ENCODE results near the gene FMN1. TPM values are rescaled to one million over a fixed set of nuclear protein-coding genes. Genes with fewer than 3 reads are reported as not detected.

FMN1 gene
- total and polyA plus RNA-seq, 7 experiments from 2014 or later, result 0.02 to 32.2 (median 1.0) TPM; not detected in 1

DNA sequence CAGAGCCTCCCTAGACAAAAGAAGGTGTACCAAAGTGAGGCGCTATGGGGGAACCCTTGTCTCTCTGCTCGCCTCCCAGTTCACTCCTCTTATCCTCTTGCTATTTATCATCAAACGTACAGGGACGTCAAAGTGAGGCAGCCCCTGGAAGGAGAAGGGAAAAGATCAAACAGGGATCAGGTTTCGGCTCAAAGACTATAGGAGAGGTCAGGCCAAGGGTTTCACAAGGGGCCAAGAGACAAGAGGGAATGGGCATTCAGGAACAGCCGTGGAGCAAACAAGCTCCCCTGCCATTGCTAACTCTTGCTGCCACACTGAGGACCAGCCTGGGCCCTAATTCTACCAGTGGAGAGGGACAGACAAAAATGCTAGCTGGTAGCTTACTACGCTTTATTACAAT lies 308.1 kb downstream of the FMN1 start:
- intact Hi-C loops (cut with micrococcal nuclease), result no loop called here
- peaks cover 0 to 34% (median 0%) of the 10 kb centered on the region in 5 donors for H3K36me3 Mint-ChIP-seq
- ATAC-seq (no peak), DNase-seq (no peak)
- Histone ChIP-seq H3K9me3 (ENCODE audit: control insufficient read depth in 2 of 3, low read length in 3 of 3) (no peaks in the 10 kb centered on the region), H3K27me3 (ENCODE audit: control insufficient read depth in 2 of 2, insufficient read depth in 2 of 2, low read length in 2 of 2) (no peaks in the 10 kb centered on the region), H3K4me3 (ENCODE audit: low read length) (no peak overlapping the region), H3K36me3 (ENCODE audit: control insufficient read depth in 2 of 3, insufficient read depth in 3 of 3, low read length in 3 of 3) (no peaks in the 10 kb centered on the region), H3K27ac (ENCODE audit: low read depth, low read length) (no peak overlapping the region), H3K4me1 (ENCODE audit: control insufficient read depth in 2 of 2, insufficient read depth in 2 of 2, low read length in 2 of 2) (no peaks in the 10 kb centered on the region)
- no peak overlapping the region for H3K4me3 Mint-ChIP-seq
- H3K27me3 Mint-ChIP-seq, result no peaks in the 10 kb centered on the region
- H3K4me1 Mint-ChIP-seq, result peaks cover 0 to 2% (median 0%) of the 10 kb centered on the region in 7 donors
- no peak overlapping the region for H3K27ac Mint-ChIP-seq
- CTCF ChIA-PET, result no interaction called here
- POLR2A ChIA-PET, result no interaction called here
- H3K9me3 Mint-ChIP-seq, result peaks cover 0 to 1% (median 0%) of the 10 kb centered on the region in 11 donors

- peaks cover 0 to 1% (median 0%) of the 10 kb centered on the region in 11 donors for H3K9me3 Mint-ChIP-seq
- ChIA-PET POLR2A (no interaction called here), CTCF (no interaction called here)
- H3K27ac Mint-ChIP-seq, result no peak overlapping the region
- H3K9me3 ChIP-seq (ENCODE audit: control insufficient read depth in 2 of 3, low read length in 3 of 3), result no peaks in the 10 kb centered on the region
- DNase-seq (no peak), ATAC-seq (no peak)
- intact Hi-C loops (cut with micrococcal nuclease), result no loop called here
- no peaks in the 10 kb centered on the region for H3K36me3 ChIP-seq (ENCODE audit: control insufficient read depth in 2 of 3, insufficient read depth in 3 of 3, low read length in 3 of 3)
- H3K4me1 ChIP-seq (ENCODE audit: control insufficient read depth in 2 of 2, insufficient read depth in 2 of 2, low read length in 2 of 2), result no peaks in the 10 kb centered on the region
- no peaks in the 10 kb centered on the region for H3K27me3 Mint-ChIP-seq
- H3K27me3 ChIP-seq (ENCODE audit: control insufficient read depth in 2 of 2, insufficient read depth in 2 of 2, low read length in 2 of 2), result no peaks in the 10 kb centered on the region
- H3K4me3 Mint-ChIP-seq, result no peak overlapping the region
- peaks cover 0 to 2% (median 0%) of the 10 kb centered on the region in 7 donors for H3K4me1 Mint-ChIP-seq
- H3K27ac ChIP-seq (ENCODE audit: low read depth, low read length), result no peak overlapping the region
- no peak overlapping the region for H3K4me3 ChIP-seq (ENCODE audit: low read length)
- H3K36me3 Mint-ChIP-seq, result peaks cover 0 to 37% (median 0%) of the 10 kb centered on the region in 5 donors
Measured at GRCh38 chr15:32885713-32886112, 308.8 kb downstream of the FMN1 start.

DNA sequence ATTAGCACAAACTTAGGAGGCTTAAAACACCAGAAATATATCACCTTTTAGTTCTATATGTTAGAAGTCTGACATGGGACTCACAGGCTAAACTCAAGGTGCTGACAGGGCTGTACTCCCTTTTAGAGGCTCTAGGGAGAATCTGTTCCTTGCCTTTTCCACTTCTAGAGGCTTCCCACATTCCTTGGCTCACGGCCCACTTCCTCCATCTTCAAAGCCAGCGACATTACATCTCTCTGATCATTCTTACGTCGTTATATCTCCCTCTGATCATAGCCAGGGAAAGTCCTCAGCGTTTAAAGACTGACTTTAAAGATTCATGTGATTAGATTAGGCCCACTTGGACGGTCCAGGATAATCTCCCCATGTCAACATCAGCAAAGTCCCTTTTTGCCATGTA lies 310.4 kb downstream of the FMN1 start:
- POLR2A ChIA-PET, result no interaction called here

DNA sequence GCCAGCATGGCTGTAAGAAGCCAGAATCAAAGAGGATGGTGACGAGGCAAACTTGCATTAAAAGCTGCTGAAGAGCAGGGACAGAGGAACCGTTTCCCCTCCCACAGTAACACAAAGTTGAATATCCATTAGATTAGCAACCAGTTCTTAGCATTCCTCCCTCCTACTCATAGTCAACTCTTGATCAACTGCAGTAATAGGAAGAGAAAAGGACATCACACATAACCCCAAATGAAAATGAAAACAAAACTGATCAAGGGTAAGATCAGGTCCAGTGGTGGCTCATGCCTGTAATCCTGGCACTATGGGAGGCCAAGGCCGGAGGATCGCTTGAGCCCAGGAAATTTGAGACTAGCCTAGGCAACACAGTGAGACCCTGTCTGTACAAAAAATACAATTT lies 311.6 kb downstream of the FMN1 start:
- no peak overlapping the region for H3K4me3 ChIP-seq (ENCODE audit: low read length)
- intact Hi-C loops (cut with micrococcal nuclease), result no loop called here
- Mint-ChIP-seq H3K27me3 (peaks cover 0 to 11% (median 0%) of the 10 kb centered on the region in 5 donors), H3K36me3 (peaks cover 0 to 42% (median 0%) of the 10 kb centered on the region in 5 donors), H3K4me3 (no peak overlapping the region), H3K9me3 (peaks cover 0 to 3% (median 0%) of the 10 kb centered on the region in 11 donors), H3K4me1 (peaks cover 0 to 5% (median 0%) of the 10 kb centered on the region in 7 donors), H3K27ac (no peak overlapping the region)
- DNase-seq, result no peak
- H3K4me1 ChIP-seq (ENCODE audit: control insufficient read depth in 2 of 2, insufficient read depth in 2 of 2, low read length in 2 of 2), result no peaks in the 10 kb centered on the region
- no peak overlapping the region for H3K27ac ChIP-seq (ENCODE audit: low read depth, low read length)
- no peaks in the 10 kb centered on the region for H3K27me3 ChIP-seq (ENCODE audit: control insufficient read depth in 2 of 2, insufficient read depth in 2 of 2, low read length in 2 of 2)
- H3K36me3 ChIP-seq (ENCODE audit: control insufficient read depth in 2 of 3, insufficient read depth in 3 of 3, low read length in 3 of 3), result no peaks in the 10 kb centered on the region
- H3K9me3 ChIP-seq (ENCODE audit: control insufficient read depth in 2 of 3, low read length in 3 of 3), result no peaks in the 10 kb centered on the region
- ATAC-seq, result no peak
- CTCF ChIA-PET, result no interaction called here
- POLR2A ChIA-PET, result no interaction called here

More for the DNA sequence above, 310.4 kb downstream of the FMN1 start:
- no peak overlapping the region for H3K27ac ChIP-seq (ENCODE audit: low read depth, low read length)
- peaks cover 0 to 1% (median 0%) of the 10 kb centered on the region in 11 donors for H3K9me3 Mint-ChIP-seq
- no peaks in the 10 kb centered on the region for H3K4me1 ChIP-seq (ENCODE audit: control insufficient read depth in 2 of 2, insufficient read depth in 2 of 2, low read length in 2 of 2)
- peaks cover 0 to 5% (median 0%) of the 10 kb centered on the region in 7 donors for H3K4me1 Mint-ChIP-seq
- H3K9me3 ChIP-seq (ENCODE audit: control insufficient read depth in 2 of 3, low read length in 3 of 3), result no peaks in the 10 kb centered on the region
- H3K4me3 Mint-ChIP-seq, result no peak overlapping the region
- peaks cover 0 to 42% (median 0%) of the 10 kb centered on the region in 5 donors for H3K36me3 Mint-ChIP-seq
- H3K27me3 ChIP-seq (ENCODE audit: control insufficient read depth in 2 of 2, insufficient read depth in 2 of 2, low read length in 2 of 2), result no peaks in the 10 kb centered on the region
- H3K4me3 ChIP-seq (ENCODE audit: low read length), result no peak overlapping the region
- H3K27ac Mint-ChIP-seq, result no peak overlapping the region
- H3K27me3 Mint-ChIP-seq, result peaks cover 0 to 7% (median 0%) of the 10 kb centered on the region in 5 donors
- CTCF ChIA-PET, result no interaction called here
- intact Hi-C loops (cut with micrococcal nuclease), result no loop called here
- H3K36me3 ChIP-seq (ENCODE audit: control insufficient read depth in 2 of 3, insufficient read depth in 3 of 3, low read length in 3 of 3), result no peaks in the 10 kb centered on the region
- ATAC-seq (no peak), DNase-seq (no peak)

- Mint-ChIP-seq H3K27me3 (peaks cover 0 to 15% (median 0%) of the 10 kb centered on the region in 5 donors), H3K9me3 (peaks cover 0 to 3% (median 0%) of the 10 kb centered on the region in 11 donors), H3K4me1 (peaks cover 0 to 5% (median 0%) of the 10 kb centered on the region in 7 donors), H3K4me3 (no peak overlapping the region), H3K36me3 (peaks cover 0 to 35% (median 0%) of the 10 kb centered on the region in 5 donors), H3K27ac (no peak overlapping the region)
- Histone ChIP-seq H3K4me1 (ENCODE audit: control insufficient read depth in 2 of 2, insufficient read depth in 2 of 2, low read length in 2 of 2) (no peaks in the 10 kb centered on the region), H3K4me3 (ENCODE audit: low read length) (no peak overlapping the region), H3K27me3 (ENCODE audit: control insufficient read depth in 2 of 2, insufficient read depth in 2 of 2, low read length in 2 of 2) (no peaks in the 10 kb centered on the region), H3K9me3 (ENCODE audit: control insufficient read depth in 2 of 3, low read length in 3 of 3) (no peaks in the 10 kb centered on the region), H3K36me3 (ENCODE audit: control insufficient read depth in 2 of 3, insufficient read depth in 3 of 3, low read length in 3 of 3) (no peaks in the 10 kb centered on the region), H3K27ac (ENCODE audit: low read depth, low read length) (no peak overlapping the region)
- POLR2A ChIA-PET, result no interaction called here
- CTCF ChIA-PET, result no interaction called here
- intact Hi-C loops (cut with micrococcal nuclease), result no loop called here
- ATAC-seq, result no peak
- no peak for DNase-seq
Measured at GRCh38 chr15:32881528-32881927, 313.0 kb downstream of the FMN1 start.

- H3K36me3 Mint-ChIP-seq, result peaks cover 0 to 28% (median 0%) of the 10 kb centered on the region in 5 donors
- peaks cover 0 to 17% (median 0%) of the 10 kb centered on the region in 5 donors for H3K27me3 Mint-ChIP-seq
- H3K4me3 ChIP-seq (ENCODE audit: low read length), result no peak overlapping the region
- no peaks in the 10 kb centered on the region for H3K27me3 ChIP-seq (ENCODE audit: control insufficient read depth in 2 of 2, insufficient read depth in 2 of 2, low read length in 2 of 2)
- H3K4me3 Mint-ChIP-seq, result no peak overlapping the region
- H3K27ac Mint-ChIP-seq, result no peak overlapping the region
- DNase-seq (no peak), ATAC-seq (no peak)
- no peaks in the 10 kb centered on the region for H3K36me3 ChIP-seq (ENCODE audit: control insufficient read depth in 2 of 3, insufficient read depth in 3 of 3, low read length in 3 of 3)
- POLR2A ChIA-PET, result no interaction called here
- H3K4me1 Mint-ChIP-seq, result peaks cover 0 to 5% (median 0%) of the 10 kb centered on the region in 7 donors
- H3K9me3 ChIP-seq (ENCODE audit: control insufficient read depth in 2 of 3, low read length in 3 of 3), result no peaks in the 10 kb centered on the region
- H3K27ac ChIP-seq (ENCODE audit: low read depth, low read length), result no peak overlapping the region
- intact Hi-C loops (cut with micrococcal nuclease), result no loop called here
- no peaks in the 10 kb centered on the region for H3K4me1 ChIP-seq (ENCODE audit: control insufficient read depth in 2 of 2, insufficient read depth in 2 of 2, low read length in 2 of 2)
- H3K9me3 Mint-ChIP-seq, result peaks cover 0 to 3% (median 0%) of the 10 kb centered on the region in 11 donors
- CTCF ChIA-PET, result interaction anchor here (0.7 kb wide), 1 partner anchor 141 kb away, joined by 3 read pairs; no protein-coding TSS in a partner anchor
Measured at GRCh38 chr15:32880642-32881041, 313.9 kb downstream of the FMN1 start.

DNA sequence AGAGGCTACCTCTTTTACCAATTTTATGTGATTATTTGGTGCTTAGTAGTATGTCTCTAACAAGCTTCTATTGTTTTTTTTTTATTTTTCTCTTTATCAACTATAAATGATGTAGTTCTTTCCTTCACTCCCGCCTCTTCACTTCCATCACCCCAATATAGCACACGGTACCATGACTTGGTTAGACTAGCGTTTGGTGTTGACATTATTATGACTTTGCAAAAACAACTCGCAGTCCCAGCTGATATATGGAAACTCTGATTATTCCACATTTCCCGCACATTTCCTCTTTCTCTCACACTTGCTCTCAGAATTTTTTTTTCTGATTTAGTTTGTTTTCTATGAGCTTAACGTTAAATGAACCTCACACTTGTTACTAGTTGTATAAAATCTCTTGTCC lies 314.5 kb downstream of the FMN1 start:
- no peak overlapping the region for H3K27ac Mint-ChIP-seq
- peaks cover 0 to 25% (median 0%) of the 10 kb centered on the region in 5 donors for H3K36me3 Mint-ChIP-seq
- CTCF ChIA-PET, result interaction anchor here (0.7 kb wide), 1 partner anchor 140 kb away, joined by 3 read pairs; no protein-coding TSS in a partner anchor
- ATAC-seq (no peak), DNase-seq (no peak)
- Histone ChIP-seq H3K9me3 (ENCODE audit: control insufficient read depth in 2 of 3, low read length in 3 of 3) (no peaks in the 10 kb centered on the region), H3K27me3 (ENCODE audit: control insufficient read depth in 2 of 2, insufficient read depth in 2 of 2, low read length in 2 of 2) (no peaks in the 10 kb centered on the region), H3K27ac (ENCODE audit: low read depth, low read length) (no peak overlapping the region), H3K36me3 (ENCODE audit: control insufficient read depth in 2 of 3, insufficient read depth in 3 of 3, low read length in 3 of 3) (no peaks in the 10 kb centered on the region), H3K4me3 (ENCODE audit: low read length) (no peak overlapping the region), H3K4me1 (ENCODE audit: control insufficient read depth in 2 of 2, insufficient read depth in 2 of 2, low read length in 2 of 2) (no peaks in the 10 kb centered on the region)
- peaks cover 0 to 5% (median 0%) of the 10 kb centered on the region in 7 donors for H3K4me1 Mint-ChIP-seq
- H3K27me3 Mint-ChIP-seq, result peaks cover 0 to 20% (median 0%) of the 10 kb centered on the region in 5 donors
- H3K4me3 Mint-ChIP-seq, result peak overlapping the region in 1 of 10 donors; percentile 17
- POLR2A ChIA-PET, result no interaction called here
- H3K9me3 Mint-ChIP-seq, result peaks cover 0 to 3% (median 0%) of the 10 kb centered on the region in 11 donors
- intact Hi-C loops (cut with micrococcal nuclease), result no loop called here
